IMR-90 (cell line): ENCODE results near the gene MIPEP. TPM values are rescaled to one million over a fixed set of nuclear protein-coding genes. Genes with fewer than 3 reads are reported as not detected.

Source experiments
- ATAC-seq: fragments of 200-7000 bp; cut with Tn5 transposase; 2 replicates; pipeline ENCODE4 v1.9.1; 2020; ENCODE audit warnings: low read depth, mild to moderate bottlenecking, moderate library complexity
- BruUV-seq: library from RNA; stranded (reverse); fragments of 400-500 nt; replicated peaks from 2 replicates; lab custom pipeline; 2021; lab: Mats Ljungman, UMichigan
- CTCF ChIA-PET: fragments of 300-600 bp; formaldehyde crosslinking; extraction: SDS; loops from one replicate; lab custom pipeline; 2021; ENCODE audit warnings: antibody characterized with exemption; lab: Yijun Ruan, JAX
- POLR2A ChIA-PET: fragments of 300-600 bp; sonication (Branson Sonifier 250); formaldehyde crosslinking; loops from one replicate; lab custom pipeline; 2022; ENCODE audit warnings: antibody characterized with exemption; ENCODE audit not compliant: unreplicated experiment; lab: Charles Lee
- DNase-seq: peaks from one replicate; pipeline ENCODE4 v3.0.0; 2013
- H2AFZ ChIP-seq: replicated peaks from 2 replicates; pipeline ENCODE3; 2013; ENCODE audit warnings: low read length, mild to moderate bottlenecking; ENCODE audit not compliant: poor library complexity
- H2AK5ac ChIP-seq: 2 replicates; pipeline ENCODE4 v1.6.1; 2013; ENCODE audit warnings: low read depth, low read length, inconsistent platforms
- H2AK9ac ChIP-seq: replicated peaks from 2 replicates; pipeline ENCODE3; 2013; ENCODE audit warnings: mild to moderate bottlenecking, low read depth, low read length, moderate library complexity; ENCODE audit not compliant: poor library complexity
- H2BK120ac ChIP-seq: 2 replicates; pipeline ENCODE4 v1.6.1; 2013; ENCODE audit warnings: low read depth, low read length, inconsistent platforms
- H2BK15ac ChIP-seq: 3 replicates; pipeline ENCODE4 v1.6.1; 2013; ENCODE audit warnings: low read depth, low read length, inconsistent platforms
- H2BK20ac ChIP-seq: 2 replicates; pipeline ENCODE4 v1.6.1; 2013; ENCODE audit warnings: low read depth, mild to moderate bottlenecking, inconsistent platforms, low read length, moderate library complexity
- H2BK5ac ChIP-seq: 2 replicates; pipeline ENCODE4 v1.6.1; 2013; ENCODE audit warnings: mild to moderate bottlenecking, low read depth, low read length, inconsistent platforms; ENCODE audit not compliant: poor library complexity, severe bottlenecking
- H3K14ac ChIP-seq: replicated peaks from 2 replicates; pipeline ENCODE4 v1.6.1; 2013; ENCODE audit warnings: low read depth, low read length, inconsistent platforms
- H3K18ac ChIP-seq: 2 replicates; pipeline ENCODE4 v1.6.1; 2013; ENCODE audit warnings: low read depth, low read length, control low read depth
- H3K23ac ChIP-seq: 2 replicates; pipeline ENCODE4 v1.6.1; 2013; ENCODE audit warnings: low read depth, low read length, inconsistent platforms
- H3K27ac ChIP-seq: 2 replicates; pipeline ENCODE4 v1.5.1; 2013; ENCODE audit warnings: mild to moderate bottlenecking, control low read depth, low read length; ENCODE audit not compliant: insufficient read depth
- H3K27me3 ChIP-seq: 2 replicates; pipeline ENCODE4 v1.6.1; 2013; ENCODE audit warnings: low read length; ENCODE audit not compliant: control insufficient read depth, insufficient read depth
- H3K36me3 ChIP-seq: 2 replicates; pipeline ENCODE4 v1.6.1; 2013; ENCODE audit warnings: low read length, mixed read lengths; ENCODE audit not compliant: control insufficient read depth, insufficient read depth
- H3K4ac ChIP-seq: 2 replicates; pipeline ENCODE4 v1.6.1; 2013; ENCODE audit warnings: low read depth, low read length, inconsistent platforms
- H3K4me1 ChIP-seq: 2 replicates; pipeline ENCODE4 v1.6.1; 2013; ENCODE audit warnings: low read length, mixed read lengths; ENCODE audit not compliant: control insufficient read depth, insufficient read depth
- H3K4me2 ChIP-seq: 2 replicates; pipeline ENCODE4 v1.6.1; 2013; ENCODE audit warnings: low read depth, mild to moderate bottlenecking, control low read depth, low read length, moderate library complexity
- H3K4me3 ChIP-seq: 2 replicates; pipeline ENCODE4 v1.5.1; 2013; ENCODE audit warnings: low read depth, mild to moderate bottlenecking, control low read depth, low read length, moderate library complexity; ENCODE audit not compliant: insufficient read depth
- H3K56ac ChIP-seq: 2 replicates; pipeline ENCODE4 v1.6.1; 2013; ENCODE audit warnings: low read length, inconsistent platforms; ENCODE audit not compliant: insufficient read depth; ENCODE audit errors: extremely low read depth
- H3K79me1 ChIP-seq, 2 experiments: 2 replicates each; pipeline ENCODE4 v1.6.1; 2013; ENCODE audit warnings: low read length in 2 of 2, inconsistent platforms in 1 of 2, low read depth in 1 of 2
- H3K9ac ChIP-seq: 2 replicates; pipeline ENCODE4 v1.6.1; 2013; ENCODE audit warnings: low read depth, low read length, control low read depth
- H3K9me1 ChIP-seq: 2 replicates; pipeline ENCODE4 v1.6.1; 2013; ENCODE audit warnings: low read length, inconsistent platforms; ENCODE audit not compliant: insufficient read depth
- H3K9me3 ChIP-seq: 2 replicates; pipeline ENCODE4 v1.6.1; 2013; ENCODE audit warnings: low read length; ENCODE audit not compliant: control insufficient read depth, insufficient read depth
- H4K20me1 ChIP-seq: 2 replicates; pipeline ENCODE4 v1.6.1; 2013; ENCODE audit warnings: low read length, inconsistent platforms; ENCODE audit not compliant: insufficient read depth
- H4K5ac ChIP-seq: 2 replicates; pipeline ENCODE4 v1.6.1; 2013; ENCODE audit warnings: mild to moderate bottlenecking, low read depth, low read length, control low read depth
- H4K8ac ChIP-seq, 2 experiments: 2 replicates each; pipeline ENCODE4 v1.6.1; 2013; ENCODE audit warnings: low read depth in 2 of 2, low read length in 2 of 2, control low read depth in 1 of 2, inconsistent platforms in 1 of 2
- H4K91ac ChIP-seq: 2 replicates; pipeline ENCODE4 v1.6.1; 2013; ENCODE audit warnings: low read depth, low read length, inconsistent platforms; ENCODE audit not compliant: insufficient read depth
- BHLHE40 ChIP-seq: fragments of 150-350 bp; IDR thresholded peaks from 2 replicates; pipeline ENCODE4 v1.6.1; 2016; ENCODE audit warnings: mild to moderate bottlenecking, low read depth, low read length
- CEBPB ChIP-seq: IDR thresholded peaks from 2 replicates; pipeline ENCODE4 v1.6.1; 2012; ENCODE audit warnings: low read depth, low read length, improper control_type of control experiment
- CHD1 ChIP-seq: IDR thresholded peaks from 2 replicates; pipeline ENCODE4 v1.6.1; 2012; ENCODE audit warnings: low read depth, low read length, improper control_type of control experiment
- FOS ChIP-seq: fragments of 150-350 bp; IDR thresholded peaks from 2 replicates; pipeline ENCODE4 v1.6.1; 2016; ENCODE audit warnings: low read depth, low read length
- MAFK ChIP-seq: IDR thresholded peaks from 2 replicates; pipeline ENCODE4 v1.6.1; 2012; ENCODE audit warnings: low read depth, low read length, improper control_type of control experiment
- MAZ ChIP-seq: IDR thresholded peaks from 2 replicates; pipeline ENCODE4 v1.6.1; 2012; ENCODE audit warnings: low read depth, mild to moderate bottlenecking, low read length, improper control_type of control experiment, moderate library complexity, borderline replicate concordance
- MXI1 ChIP-seq: IDR thresholded peaks from 2 replicates; pipeline ENCODE4 v1.6.1; 2012; ENCODE audit warnings: low read depth, mild to moderate bottlenecking, low read length, moderate library complexity, borderline replicate concordance
- NFE2L2 ChIP-seq: fragments of 150-350 bp; IDR thresholded peaks from 2 replicates; pipeline ENCODE4 v1.6.1; 2016; ENCODE audit warnings: low read depth, mild to moderate bottlenecking, low read length
- POLR2A ChIP-seq: IDR thresholded peaks from 2 replicates; pipeline ENCODE4 v1.6.1; 2012; ENCODE audit warnings: mild to moderate bottlenecking, low read depth, low read length
- RAD21 ChIP-seq: IDR thresholded peaks from 2 replicates; pipeline ENCODE4 v1.6.1; 2012; ENCODE audit warnings: low read length, improper control_type of control experiment
- RCOR1 ChIP-seq: IDR thresholded peaks from 2 replicates; pipeline ENCODE4 v1.6.1; 2012; ENCODE audit warnings: mild to moderate bottlenecking, low read length, improper control_type of control experiment; ENCODE audit not compliant: insufficient replicate concordance
- SMC3 ChIP-seq: fragments of 150-350 bp; IDR thresholded peaks from 2 replicates; pipeline ENCODE4 v1.6.1; 2016; ENCODE audit warnings: low read depth, mild to moderate bottlenecking, antibody characterized with exemption, low read length, moderate library complexity
- WGBS, 2 experiments: methylation state at CpG; one replicate each; pipeline versions ENCODE4 v1.1.5 to v1.1.7; 2013; ENCODE audit warnings: missing lambda C conversion rate in 2 of 2; ENCODE audit not compliant: insufficient read length in 1 of 2; ENCODE audit errors: extremely low coverage in 2 of 2; 5-methylcytosine and 5-hydroxymethylcytosine counted together
- dilution Hi-C: fragments of 300-500 bp; cut with HindIII; formaldehyde crosslinking; loops from one replicate; pipeline ENCODE4 v1.14.3; 2018; ENCODE audit warnings: low sequenced_read_pairs; ENCODE audit not compliant: unreplicated experiment
- in situ Hi-C: fragments of 300-500 bp; cut with MboI; formaldehyde crosslinking; loops from 3 replicates; pipeline ENCODE4 v1.14.3; 2019; ENCODE audit warnings: low sequenced_read_pairs, inconsistent platforms, mixed read lengths
- intact Hi-C: fragments of 100-400 bp; cut with micrococcal nuclease; formaldehyde crosslinking; loops from 2 replicates; pipeline ENCODE4 v1.10.0; 2022
- polyA plus RNA-seq, 3 experiments: library from polyadenylated mRNA; depleted of rRNA; stranded (reverse); fragments of >200 nt; gene quantifications; 2 replicates each; pipeline ENCODE4 v1.2.3, GENCODE V29; 2012; ENCODE audit warnings: low replicate concordance in 1 of 3
- total RNA-seq: library from RNA; depleted of rRNA; stranded (reverse); fragments of >200 nt; gene quantifications from 2 replicates; pipeline ENCODE4 v1.2.3, GENCODE V29; 2012
- TF ChIP-seq, protein P1 (sequence below): fragments of 150-350 bp; IDR thresholded peaks from 2 replicates; pipeline ENCODE4 v1.6.1; 2017; ENCODE audit warnings: mild to moderate bottlenecking, antibody characterized with exemption, low read length, low read depth
- TF ChIP-seq, protein P2 (sequence below): fragments of 150-350 bp; IDR thresholded peaks from 2 replicates; pipeline ENCODE4 v1.6.1; 2016; ENCODE audit warnings: low read depth, mild to moderate bottlenecking, low read length, moderate library complexity, borderline replicate concordance

Gene MIPEP
- total and polyA plus RNA-seq, 2 of the 4 experiments (the other 2 are of a cell fraction) = 15.0 to 21.5 TPM

DNA sequence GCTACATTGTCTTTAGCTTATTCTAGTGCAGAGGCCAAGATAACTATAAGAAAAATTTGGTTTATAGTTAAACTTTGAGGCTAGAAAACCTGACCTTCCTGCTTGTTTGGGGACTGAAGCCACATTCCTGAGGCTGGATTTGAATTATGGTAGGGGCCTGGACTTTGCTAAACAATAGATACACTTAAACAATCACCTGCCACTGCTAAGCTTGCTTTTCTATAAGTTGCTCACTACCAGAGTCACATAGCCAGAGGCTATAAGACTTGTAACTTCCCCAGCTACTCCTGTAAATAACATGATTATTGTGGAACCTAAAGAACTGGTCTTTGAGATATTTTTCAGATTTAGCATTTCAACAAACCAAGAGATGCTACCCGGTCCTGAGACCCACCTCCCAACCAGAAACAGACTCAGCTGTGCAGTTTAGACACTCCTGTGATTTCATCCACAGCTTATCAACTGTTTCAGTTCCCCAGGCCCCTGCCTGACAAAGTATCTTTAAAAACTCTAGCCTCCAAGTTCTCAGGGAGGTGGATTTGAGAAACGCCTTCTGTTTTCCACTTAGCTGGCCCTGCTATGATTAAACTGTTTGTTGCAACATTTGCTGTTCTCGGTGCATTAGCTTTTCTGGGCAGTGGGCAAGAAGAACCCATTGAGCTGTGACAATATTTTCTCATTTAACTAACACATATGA, 77.7 kb downstream of the MIPEP start:
- Histone ChIP-seq H3K27ac (peak overlapping the region; percentile 35; the same call in 1 of the 2 replicates), H3K9me1 (no peaks in the 10 kb centered on the region), H3K14ac (no peak overlapping the region), H3K56ac (no peak overlapping the region), H3K23ac (0 out of 2 replicates have a peak overlapping the region, but pooled peaks have one; percentile 9), H3K9me3 (no peaks in the 10 kb centered on the region), H2AK9ac (no peak overlapping the region), H3K4me2 (no peak overlapping the region), H4K20me1 (no peaks in the 10 kb centered on the region), H3K36me3 (no peaks in the 10 kb centered on the region; the same call in 1 of the 2 replicates), H4K8ac (peak overlapping the region in 1 of 2 experiments; percentile 33; a peak in 1 of 4 replicates), H3K79me1 (no peaks in the 10 kb centered on the region), H3K27me3 (no peaks in the 10 kb centered on the region), H2BK15ac (peak overlapping the region; percentile 21; the same call in 1 of the 3 replicates), H2BK20ac (peak overlapping the region; percentile 39; the same call in 1 of the 2 replicates), H3K18ac (peak overlapping the region; percentile 91), H3K4ac (peak overlapping the region; percentile 11), H2AK5ac (0 out of 2 replicates have a peak overlapping the region, but pooled peaks have one; percentile 8), H4K91ac (0 out of 2 replicates have a peak overlapping the region, but pooled peaks have one; percentile 51), H4K5ac (peak overlapping the region; percentile 79), H2BK120ac (peak overlapping the region; percentile 67; the same call in 1 of the 2 replicates), H3K9ac (peak overlapping the region; percentile 47), H2BK5ac (no peak overlapping the region), H3K4me1 (peaks cover 15% of the 10 kb centered on the region), H3K4me3 (no peak overlapping the region), H2AFZ (peak overlapping the region; percentile 0)
- ChIA-PET CTCF (interaction anchor here (0.7 to 0.9 kb wide), 2 partner anchors 102 to 190 kb away, joined by 3 read pairs; no protein-coding TSS in a partner anchor), POLR2A (no interaction called here)
- DNase-seq = no peak
- ATAC-seq = peak; percentile 21
- intact Hi-C loops = no loop called here
- no TSS peak for BruUV-seq
- in situ Hi-C loops = no loop called here
- no CpG with 5 or more reads among the region's 3 CpGs for WGBS, 2 experiments
- dilution Hi-C loops = no loop called here
- TF ChIP-seq RCOR1 (no peak), FOS (no peak), RAD21 (no peak), MXI1 (no peak), POLR2A (no peak), SMC3 (no peak), CEBPB (no peak), CHD1 (no peak), NFE2L2 (no peak), MAZ (no peak), BHLHE40 (no peak), MAFK (no peak)
- TF ChIP-seq, protein P1, sequence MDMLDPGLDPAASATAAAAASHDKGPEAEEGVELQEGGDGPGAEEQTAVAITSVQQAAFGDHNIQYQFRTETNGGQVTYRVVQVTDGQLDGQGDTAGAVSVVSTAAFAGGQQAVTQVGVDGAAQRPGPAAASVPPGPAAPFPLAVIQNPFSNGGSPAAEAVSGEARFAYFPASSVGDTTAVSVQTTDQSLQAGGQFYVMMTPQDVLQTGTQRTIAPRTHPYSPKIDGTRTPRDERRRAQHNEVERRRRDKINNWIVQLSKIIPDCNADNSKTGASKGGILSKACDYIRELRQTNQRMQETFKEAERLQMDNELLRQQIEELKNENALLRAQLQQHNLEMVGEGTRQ = no peak
- TF ChIP-seq, protein P2, sequence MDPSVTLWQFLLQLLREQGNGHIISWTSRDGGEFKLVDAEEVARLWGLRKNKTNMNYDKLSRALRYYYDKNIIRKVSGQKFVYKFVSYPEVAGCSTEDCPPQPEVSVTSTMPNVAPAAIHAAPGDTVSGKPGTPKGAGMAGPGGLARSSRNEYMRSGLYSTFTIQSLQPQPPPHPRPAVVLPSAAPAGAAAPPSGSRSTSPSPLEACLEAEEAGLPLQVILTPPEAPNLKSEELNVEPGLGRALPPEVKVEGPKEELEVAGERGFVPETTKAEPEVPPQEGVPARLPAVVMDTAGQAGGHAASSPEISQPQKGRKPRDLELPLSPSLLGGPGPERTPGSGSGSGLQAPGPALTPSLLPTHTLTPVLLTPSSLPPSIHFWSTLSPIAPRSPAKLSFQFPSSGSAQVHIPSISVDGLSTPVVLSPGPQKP = no peak
